GM23338 (cell line): Measurements from ENCODE around the gene MINDY4. TPM values are rescaled to one million over a fixed set of nuclear protein-coding genes. Genes with fewer than 3 reads are reported as not detected.

Experiments used
- ATAC-seq: fragments of 200-7000 bp; cut with Tn5 transposase; 3 replicates; pipeline ENCODE4 v1.9.1; 2020
- DNase-seq: peaks from one replicate; pipeline ENCODE4 v3.0.0-alpha.2; 2015; ENCODE audit warnings: low spot score
- H2AFZ ChIP-seq: fragments of 200-600 bp; sonication (generic); 2 replicates; pipeline ENCODE4 v1.8.0; 2016; ENCODE audit warnings: antibody characterized with exemption, mild to moderate bottlenecking, moderate library complexity
- H3F3A ChIP-seq: fragments of 200-600 bp; sonication (generic); replicated peaks from 2 replicates; pipeline ENCODE4 v1.8.0; 2017; ENCODE audit warnings: antibody characterized with exemption, mixed run types, low read depth
- H3K27ac ChIP-seq: fragments of 200-600 bp; sonication (generic); 2 replicates; pipeline ENCODE4 v1.6.1; 2016; ENCODE audit warnings: low read depth
- H3K27me3 ChIP-seq: fragments of 200-600 bp; sonication (generic); 2 replicates; pipeline ENCODE4 v1.8.0; 2016; ENCODE audit warnings: mild to moderate bottlenecking, mixed run types, moderate library complexity; ENCODE audit not compliant: insufficient read depth
- H3K36me3 ChIP-seq: fragments of 200-600 bp; sonication (generic); 2 replicates; pipeline ENCODE4 v1.8.0; 2016; ENCODE audit warnings: mild to moderate bottlenecking; ENCODE audit not compliant: insufficient read depth
- H3K4me1 ChIP-seq: fragments of 200-600 bp; sonication (generic); 2 replicates; pipeline ENCODE4 v1.8.0; 2016; ENCODE audit warnings: mild to moderate bottlenecking, moderate library complexity; ENCODE audit not compliant: insufficient read depth
- H3K4me2 ChIP-seq: fragments of 200-600 bp; sonication (generic); 2 replicates; pipeline ENCODE4 v1.7.1; 2017; ENCODE audit warnings: mixed run types
- H3K4me3 ChIP-seq: fragments of 200-600 bp; sonication (generic); 2 replicates; pipeline ENCODE4 v1.6.1; 2016; ENCODE audit warnings: mixed run types
- H3K79me2 ChIP-seq: fragments of 200-600 bp; sonication (generic); replicated peaks from 2 replicates; pipeline ENCODE4 v1.8.0; 2017; ENCODE audit warnings: mild to moderate bottlenecking; ENCODE audit not compliant: insufficient read depth
- H3K9me2 ChIP-seq: fragments of 200-600 bp; sonication (generic); 2 replicates; pipeline ENCODE4 v1.8.0; 2017; ENCODE audit not compliant: insufficient read depth
- H4K20me1 ChIP-seq: fragments of 200-600 bp; sonication (generic); replicated peaks from 2 replicates; pipeline ENCODE4 v1.8.0; 2017; ENCODE audit warnings: mild to moderate bottlenecking; ENCODE audit not compliant: insufficient read depth
- H3K27ac Mint-ChIP-seq: 2 replicates; pipeline ENCODE4 v1.8.0; 2020; ENCODE audit warnings: inconsistent platforms, mild to moderate bottlenecking, moderate library complexity, mixed read lengths
- H3K27me3 Mint-ChIP-seq: 3 replicates; pipeline ENCODE4 v1.8.0; 2022; ENCODE audit warnings: low read depth, mild to moderate bottlenecking, moderate library complexity, mixed read lengths, inconsistent platforms; ENCODE audit not compliant: insufficient read depth, poor library complexity
- H3K36me3 Mint-ChIP-seq: 3 replicates; pipeline ENCODE4 v1.8.0; 2021; ENCODE audit warnings: low read depth, mild to moderate bottlenecking, inconsistent platforms, moderate library complexity, mixed read lengths
- H3K4me1 Mint-ChIP-seq: 3 replicates; pipeline ENCODE4 v1.8.0; 2020; ENCODE audit warnings: mild to moderate bottlenecking, inconsistent platforms, mixed read lengths
- H3K4me3 Mint-ChIP-seq: 3 replicates; pipeline ENCODE4 v1.8.0; 2021; ENCODE audit warnings: moderate library complexity, mild to moderate bottlenecking, inconsistent platforms, mixed read lengths
- H3K9me3 Mint-ChIP-seq: 3 replicates; pipeline ENCODE4 v1.8.0; 2020; ENCODE audit warnings: moderate library complexity, mild to moderate bottlenecking, inconsistent platforms, mixed read lengths
- CREB1 ChIP-seq: fragments of 250-450 bp; sonication (Bioruptor Pico); IDR thresholded peaks from 2 replicates; pipeline ENCODE4 v1.5.0; 2020; ENCODE audit warnings: low read depth, mild to moderate bottlenecking, moderate library complexity
- ETS1 ChIP-seq: IDR thresholded peaks from 2 replicates; pipeline ENCODE4 v1.6.1; 2016; ENCODE audit warnings: antibody characterized with exemption
- EZH2phosphoT487 ChIP-seq: fragments of 200-600 bp; sonication (generic); IDR thresholded peaks from one replicate; pipeline ENCODE4 v1.8.1; 2018; ENCODE audit warnings: antibody characterized with exemption; ENCODE audit not compliant: unreplicated experiment
- JUNB ChIP-seq: IDR thresholded peaks from one replicate; pipeline ENCODE4 v1.6.1; 2016; ENCODE audit warnings: antibody characterized with exemption; ENCODE audit not compliant: unreplicated experiment
- NANOG ChIP-seq: IDR thresholded peaks from 2 replicates; pipeline ENCODE4 v1.6.1; 2016; ENCODE audit warnings: antibody characterized with exemption, borderline replicate concordance
- POLR2AphosphoS5 ChIP-seq: IDR thresholded peaks from 2 replicates; pipeline ENCODE4 v1.6.1; 2016; ENCODE audit warnings: antibody characterized with exemption, low read depth
- STAT1 ChIP-seq: IDR thresholded peaks from one replicate; pipeline ENCODE4 v1.6.1; 2016; ENCODE audit warnings: antibody characterized with exemption; ENCODE audit not compliant: unreplicated experiment
- ZNF114 ChIP-seq: fragments of 250-450 bp; sonication (Bioruptor Pico); IDR thresholded peaks from 2 replicates; pipeline ENCODE4 v1.5.0; 2020; ENCODE audit warnings: mild to moderate bottlenecking, moderate library complexity
- ZNF331 ChIP-seq: fragments of 250-450 bp; sonication (Bioruptor Pico); IDR thresholded peaks from 2 replicates; pipeline ENCODE4 v1.5.0; 2020; ENCODE audit warnings: low read depth, mild to moderate bottlenecking, moderate library complexity
- polyA plus RNA-seq: library from polyadenylated mRNA; unstranded; fragments of >200 nt; fragmentation: Nextera tagmentation; extraction: Ambion mirVana; gene quantifications from 2 replicates; pipeline ENCODE4 v1.2.1, GENCODE V29; 2016
- total RNA-seq: library from RNA; depleted of rRNA; stranded (reverse); fragments of >200 nt; shearing (Covaris generic); gene quantifications from 2 replicates; pipeline ENCODE4 v1.2.3, GENCODE V29; 2014
- TF ChIP-seq, protein P1 (sequence below), 2 experiments: fragments of 200-600 bp in 1 of 2; sonication (generic) in 1 of 2; conservative IDR thresholded peaks; 2 replicates each; pipeline versions ENCODE4 v1.5.1 to v1.6.1; 2016 to 2017; ENCODE audit warnings: antibody characterized with exemption in 2 of 2, low read depth in 2 of 2, mild to moderate bottlenecking in 2 of 2, moderate library complexity in 1 of 2

The MINDY4 gene
- total and polyA plus RNA-seq, 2 experiments from 2014 or later: 1.7 to 4.4 TPM

DNA sequence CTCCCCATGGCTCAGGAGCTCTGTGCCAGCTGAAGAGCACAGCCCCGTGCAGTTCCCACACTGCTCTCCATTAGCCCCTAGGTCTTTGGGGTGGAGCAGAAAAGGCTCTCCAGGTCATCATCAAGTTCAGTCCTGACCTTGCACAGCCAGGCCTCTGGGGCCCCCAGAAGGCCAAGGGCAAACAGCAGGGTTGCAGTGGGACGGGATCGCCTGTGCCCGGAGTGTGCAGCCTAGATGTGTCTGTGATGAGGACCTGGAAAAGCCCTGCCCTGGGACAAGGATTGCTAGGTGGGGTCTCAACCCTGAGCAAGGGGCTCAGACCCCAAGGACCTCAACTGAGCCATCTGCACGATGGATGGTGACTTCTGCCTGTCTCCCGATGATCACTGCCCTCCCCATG is 18.7 kb upstream of the MINDY4 start (continued):
- TF ChIP-seq EZH2phosphoT487: no peak

- no peak overlapping the region for H3K4me2 ChIP-seq
- H3K79me2 ChIP-seq: no peaks in the 10 kb centered on the region
- no peaks in the 10 kb centered on the region for H4K20me1 ChIP-seq
- H3F3A ChIP-seq: no peaks in the 10 kb centered on the region
- no peak for ATAC-seq
- TF ChIP-seq ETS1 (no peak), ZNF114 (CRISPR knock-in tag) (no peak), CREB1 (CRISPR knock-in tag) (no peak), JUNB (no peak), ZNF331 (CRISPR knock-in tag) (no peak)
- TF ChIP-seq, protein P1, sequence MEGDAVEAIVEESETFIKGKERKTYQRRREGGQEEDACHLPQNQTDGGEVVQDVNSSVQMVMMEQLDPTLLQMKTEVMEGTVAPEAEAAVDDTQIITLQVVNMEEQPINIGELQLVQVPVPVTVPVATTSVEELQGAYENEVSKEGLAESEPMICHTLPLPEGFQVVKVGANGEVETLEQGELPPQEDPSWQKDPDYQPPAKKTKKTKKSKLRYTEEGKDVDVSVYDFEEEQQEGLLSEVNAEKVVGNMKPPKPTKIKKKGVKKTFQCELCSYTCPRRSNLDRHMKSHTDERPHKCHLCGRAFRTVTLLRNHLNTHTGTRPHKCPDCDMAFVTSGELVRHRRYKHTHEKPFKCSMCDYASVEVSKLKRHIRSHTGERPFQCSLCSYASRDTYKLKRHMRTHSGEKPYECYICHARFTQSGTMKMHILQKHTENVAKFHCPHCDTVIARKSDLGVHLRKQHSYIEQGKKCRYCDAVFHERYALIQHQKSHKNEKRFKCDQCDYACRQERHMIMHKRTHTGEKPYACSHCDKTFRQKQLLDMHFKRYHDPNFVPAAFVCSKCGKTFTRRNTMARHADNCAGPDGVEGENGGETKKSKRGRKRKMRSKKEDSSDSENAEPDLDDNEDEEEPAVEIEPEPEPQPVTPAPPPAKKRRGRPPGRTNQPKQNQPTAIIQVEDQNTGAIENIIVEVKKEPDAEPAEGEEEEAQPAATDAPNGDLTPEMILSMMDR (conservative IDR thresholded peaks at IDR 0.05; ENCODE audit: low read depth in 2 of 2): no peak
- Mint-ChIP-seq H3K4me3 (no peak overlapping the region), H3K27ac (no peak overlapping the region), H3K36me3 (no peaks in the 10 kb centered on the region; the same call in 2 of the 3 replicates), H3K4me1 (no peaks in the 10 kb centered on the region), H3K27me3 (peaks cover 3% of the 10 kb centered on the region), H3K9me3 (no peaks in the 10 kb centered on the region)
- no peaks in the 10 kb centered on the region for H3K27me3 ChIP-seq
- H3K4me3 ChIP-seq: no peak overlapping the region
- H2AFZ ChIP-seq: no peak overlapping the region
- H3K9me2 ChIP-seq: peaks cover 11% of the 10 kb centered on the region; the same call in 1 of the 2 replicates
- H3K36me3 ChIP-seq: no peaks in the 10 kb centered on the region
- no peak overlapping the region for H3K27ac ChIP-seq
- no peaks in the 10 kb centered on the region for H3K4me1 ChIP-seq
- DNase-seq: no peak
Measured at GRCh38 chr7:30752979-30753378, 18.2 kb upstream of the MINDY4 start.

- TF ChIP-seq STAT1 (no peak), NANOG (no peak), POLR2AphosphoS5 (no peak), EZH2phosphoT487 (no peak), ZNF114 (CRISPR knock-in tag) (no peak)
- no peaks in the 10 kb centered on the region for H3K27me3 ChIP-seq
- no peak overlapping the region for H3K4me3 Mint-ChIP-seq
- H3K27ac Mint-ChIP-seq: no peak overlapping the region
- H3K27me3 Mint-ChIP-seq: peaks cover under 1% of the 10 kb centered on the region
- no peaks in the 10 kb centered on the region for H3K9me3 Mint-ChIP-seq
- H3K79me2 ChIP-seq: no peaks in the 10 kb centered on the region
- no peak overlapping the region for H2AFZ ChIP-seq
- H4K20me1 ChIP-seq: no peaks in the 10 kb centered on the region
- H3K4me3 ChIP-seq: no peak overlapping the region
- H3K9me2 ChIP-seq: peaks cover 11% of the 10 kb centered on the region; the same call in 1 of the 2 replicates
- H3K4me1 Mint-ChIP-seq: no peaks in the 10 kb centered on the region
- H3F3A ChIP-seq: no peaks in the 10 kb centered on the region
- no peak overlapping the region for H3K27ac ChIP-seq
- H3K36me3 Mint-ChIP-seq: no peaks in the 10 kb centered on the region; the same call in 2 of the 3 replicates
- H3K4me1 ChIP-seq: no peaks in the 10 kb centered on the region
- ATAC-seq: no peak
- no peak overlapping the region for H3K4me2 ChIP-seq
- no peak for DNase-seq
- H3K36me3 ChIP-seq: no peaks in the 10 kb centered on the region
Measured at GRCh38 chr7:30754315-30754877, 16.8 kb upstream of the MINDY4 start.
